IMR-90 (cell line): ENCODE data around the gene PEX10. TPM values are rescaled to one million over a fixed set of nuclear protein-coding genes. Genes with fewer than 3 reads are reported as not detected.

ENCODE experiments used
- ATAC-seq: fragments of 200-7000 bp; cut with Tn5 transposase; 2 replicates; pipeline ENCODE4 v1.9.1; 2020; ENCODE audit warnings: low read depth, mild to moderate bottlenecking, moderate library complexity
- BruUV-seq: library from RNA; stranded (reverse); fragments of 400-500 nt; replicated peaks from 2 replicates; lab custom pipeline; 2021; lab: Mats Ljungman, UMichigan
- CTCF ChIA-PET: fragments of 300-600 bp; formaldehyde crosslinking; extraction: SDS; loops from one replicate; lab custom pipeline; 2021; ENCODE audit warnings: antibody characterized with exemption; lab: Yijun Ruan, JAX
- POLR2A ChIA-PET: fragments of 300-600 bp; sonication (Branson Sonifier 250); formaldehyde crosslinking; loops from one replicate; lab custom pipeline; 2022; ENCODE audit warnings: antibody characterized with exemption; ENCODE audit not compliant: unreplicated experiment; lab: Charles Lee
- DNase-seq: peaks from one replicate; pipeline ENCODE4 v3.0.0; 2013
- H2AFZ ChIP-seq: replicated peaks from 2 replicates; pipeline ENCODE3; 2013; ENCODE audit warnings: low read length, mild to moderate bottlenecking; ENCODE audit not compliant: poor library complexity
- H2AK5ac ChIP-seq: 2 replicates; pipeline ENCODE4 v1.6.1; 2013; ENCODE audit warnings: low read depth, low read length, inconsistent platforms
- H2AK9ac ChIP-seq: replicated peaks from 2 replicates; pipeline ENCODE3; 2013; ENCODE audit warnings: mild to moderate bottlenecking, low read depth, low read length, moderate library complexity; ENCODE audit not compliant: poor library complexity
- H2BK120ac ChIP-seq: 2 replicates; pipeline ENCODE4 v1.6.1; 2013; ENCODE audit warnings: low read depth, low read length, inconsistent platforms
- H2BK15ac ChIP-seq: 3 replicates; pipeline ENCODE4 v1.6.1; 2013; ENCODE audit warnings: low read depth, low read length, inconsistent platforms
- H2BK20ac ChIP-seq: 2 replicates; pipeline ENCODE4 v1.6.1; 2013; ENCODE audit warnings: low read depth, mild to moderate bottlenecking, inconsistent platforms, low read length, moderate library complexity
- H2BK5ac ChIP-seq: 2 replicates; pipeline ENCODE4 v1.6.1; 2013; ENCODE audit warnings: mild to moderate bottlenecking, low read depth, low read length, inconsistent platforms; ENCODE audit not compliant: poor library complexity, severe bottlenecking
- H3K14ac ChIP-seq: replicated peaks from 2 replicates; pipeline ENCODE4 v1.6.1; 2013; ENCODE audit warnings: low read depth, low read length, inconsistent platforms
- H3K18ac ChIP-seq: 2 replicates; pipeline ENCODE4 v1.6.1; 2013; ENCODE audit warnings: low read depth, low read length, control low read depth
- H3K23ac ChIP-seq: 2 replicates; pipeline ENCODE4 v1.6.1; 2013; ENCODE audit warnings: low read depth, low read length, inconsistent platforms
- H3K27ac ChIP-seq: 2 replicates; pipeline ENCODE4 v1.5.1; 2013; ENCODE audit warnings: mild to moderate bottlenecking, control low read depth, low read length; ENCODE audit not compliant: insufficient read depth
- H3K27me3 ChIP-seq: 2 replicates; pipeline ENCODE4 v1.6.1; 2013; ENCODE audit warnings: low read length; ENCODE audit not compliant: control insufficient read depth, insufficient read depth
- H3K36me3 ChIP-seq: 2 replicates; pipeline ENCODE4 v1.6.1; 2013; ENCODE audit warnings: low read length, mixed read lengths; ENCODE audit not compliant: control insufficient read depth, insufficient read depth
- H3K4ac ChIP-seq: 2 replicates; pipeline ENCODE4 v1.6.1; 2013; ENCODE audit warnings: low read depth, low read length, inconsistent platforms
- H3K4me1 ChIP-seq: 2 replicates; pipeline ENCODE4 v1.6.1; 2013; ENCODE audit warnings: low read length, mixed read lengths; ENCODE audit not compliant: control insufficient read depth, insufficient read depth
- H3K4me2 ChIP-seq: 2 replicates; pipeline ENCODE4 v1.6.1; 2013; ENCODE audit warnings: low read depth, mild to moderate bottlenecking, control low read depth, low read length, moderate library complexity
- H3K4me3 ChIP-seq: 2 replicates; pipeline ENCODE4 v1.5.1; 2013; ENCODE audit warnings: low read depth, mild to moderate bottlenecking, control low read depth, low read length, moderate library complexity; ENCODE audit not compliant: insufficient read depth
- H3K56ac ChIP-seq: 2 replicates; pipeline ENCODE4 v1.6.1; 2013; ENCODE audit warnings: low read length, inconsistent platforms; ENCODE audit not compliant: insufficient read depth; ENCODE audit errors: extremely low read depth
- H3K79me1 ChIP-seq, 2 experiments: 2 replicates each; pipeline ENCODE4 v1.6.1; 2013; ENCODE audit warnings: low read length in 2 of 2, inconsistent platforms in 1 of 2, low read depth in 1 of 2
- H3K9ac ChIP-seq: 2 replicates; pipeline ENCODE4 v1.6.1; 2013; ENCODE audit warnings: low read depth, low read length, control low read depth
- H3K9me1 ChIP-seq: 2 replicates; pipeline ENCODE4 v1.6.1; 2013; ENCODE audit warnings: low read length, inconsistent platforms; ENCODE audit not compliant: insufficient read depth
- H3K9me3 ChIP-seq: 2 replicates; pipeline ENCODE4 v1.6.1; 2013; ENCODE audit warnings: low read length; ENCODE audit not compliant: control insufficient read depth, insufficient read depth
- H4K20me1 ChIP-seq: 2 replicates; pipeline ENCODE4 v1.6.1; 2013; ENCODE audit warnings: low read length, inconsistent platforms; ENCODE audit not compliant: insufficient read depth
- H4K5ac ChIP-seq: 2 replicates; pipeline ENCODE4 v1.6.1; 2013; ENCODE audit warnings: mild to moderate bottlenecking, low read depth, low read length, control low read depth
- H4K8ac ChIP-seq, 2 experiments: 2 replicates each; pipeline ENCODE4 v1.6.1; 2013; ENCODE audit warnings: low read depth in 2 of 2, low read length in 2 of 2, control low read depth in 1 of 2, inconsistent platforms in 1 of 2
- H4K91ac ChIP-seq: 2 replicates; pipeline ENCODE4 v1.6.1; 2013; ENCODE audit warnings: low read depth, low read length, inconsistent platforms; ENCODE audit not compliant: insufficient read depth
- CEBPB ChIP-seq: IDR thresholded peaks from 2 replicates; pipeline ENCODE4 v1.6.1; 2012; ENCODE audit warnings: low read depth, low read length, improper control_type of control experiment
- CHD1 ChIP-seq: IDR thresholded peaks from 2 replicates; pipeline ENCODE4 v1.6.1; 2012; ENCODE audit warnings: low read depth, low read length, improper control_type of control experiment
- MAFK ChIP-seq: IDR thresholded peaks from 2 replicates; pipeline ENCODE4 v1.6.1; 2012; ENCODE audit warnings: low read depth, low read length, improper control_type of control experiment
- MAZ ChIP-seq: IDR thresholded peaks from 2 replicates; pipeline ENCODE4 v1.6.1; 2012; ENCODE audit warnings: low read depth, mild to moderate bottlenecking, low read length, improper control_type of control experiment, moderate library complexity, borderline replicate concordance
- POLR2A ChIP-seq: IDR thresholded peaks from 2 replicates; pipeline ENCODE4 v1.6.1; 2012; ENCODE audit warnings: mild to moderate bottlenecking, low read depth, low read length
- RAD21 ChIP-seq: IDR thresholded peaks from 2 replicates; pipeline ENCODE4 v1.6.1; 2012; ENCODE audit warnings: low read length, improper control_type of control experiment
- RFX5 ChIP-seq: IDR thresholded peaks from 2 replicates; pipeline ENCODE4 v1.8.0; 2012; ENCODE audit warnings: low read depth, mild to moderate bottlenecking, low read length, moderate library complexity
- WGBS, 2 experiments: methylation state at CpG; one replicate each; pipeline versions ENCODE4 v1.1.5 to v1.1.7; 2013; ENCODE audit warnings: missing lambda C conversion rate in 2 of 2; ENCODE audit not compliant: insufficient read length in 1 of 2; ENCODE audit errors: extremely low coverage in 2 of 2; 5-methylcytosine and 5-hydroxymethylcytosine counted together
- dilution Hi-C: fragments of 300-500 bp; cut with HindIII; formaldehyde crosslinking; loops from one replicate; pipeline ENCODE4 v1.14.3; 2018; ENCODE audit warnings: low sequenced_read_pairs; ENCODE audit not compliant: unreplicated experiment
- in situ Hi-C: fragments of 300-500 bp; cut with MboI; formaldehyde crosslinking; loops from 3 replicates; pipeline ENCODE4 v1.14.3; 2019; ENCODE audit warnings: low sequenced_read_pairs, inconsistent platforms, mixed read lengths
- intact Hi-C: fragments of 100-400 bp; cut with micrococcal nuclease; formaldehyde crosslinking; loops from 2 replicates; pipeline ENCODE4 v1.10.0; 2022
- polyA plus RNA-seq, 3 experiments: library from polyadenylated mRNA; depleted of rRNA; stranded (reverse); fragments of >200 nt; gene quantifications; 2 replicates each; pipeline ENCODE4 v1.2.3, GENCODE V29; 2012; ENCODE audit warnings: low replicate concordance in 1 of 3
- total RNA-seq: library from RNA; depleted of rRNA; stranded (reverse); fragments of >200 nt; gene quantifications from 2 replicates; pipeline ENCODE4 v1.2.3, GENCODE V29; 2012
- TF ChIP-seq, protein P1 (sequence below): fragments of 150-350 bp; IDR thresholded peaks from 2 replicates; pipeline ENCODE4 v1.6.1; 2016; ENCODE audit warnings: low read depth, mild to moderate bottlenecking, low read length, moderate library complexity, borderline replicate concordance
- TF ChIP-seq, protein P2 (sequence below): fragments of 150-350 bp; IDR thresholded peaks from 2 replicates; pipeline ENCODE4 v1.6.1; 2017; ENCODE audit warnings: mild to moderate bottlenecking, antibody characterized with exemption, low read length, low read depth

Gene PEX10
- total and polyA plus RNA-seq, 2 of the 4 experiments (the other 2 are of a cell fraction), result 16.9 to 19.7 TPM

DNA sequence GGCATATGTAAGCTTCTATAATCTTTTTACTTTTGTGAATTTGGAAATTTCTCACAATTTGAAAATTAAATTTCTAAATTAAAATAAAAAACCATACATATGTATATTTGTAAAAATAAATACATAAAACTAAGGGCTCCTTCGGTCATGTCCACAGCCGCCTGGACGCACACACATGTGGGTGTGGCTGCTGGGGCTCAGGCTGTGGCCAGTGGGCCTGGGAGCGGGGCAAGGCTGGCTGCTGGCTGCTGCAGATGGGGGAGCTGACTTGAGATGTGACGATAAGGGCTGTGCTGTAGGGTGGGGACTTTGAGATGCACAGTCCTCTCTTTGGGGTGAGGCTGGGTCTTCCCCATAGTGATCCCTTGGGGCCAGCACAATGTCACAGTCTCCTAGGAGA, 15.9 kb downstream of the PEX10 start:
- H2BK15ac ChIP-seq, result no peak overlapping the region
- BruUV-seq, result no TSS peak

More for the DNA sequence above, 15.9 kb downstream of the PEX10 start:
- no peak overlapping the region for H3K9ac ChIP-seq
- H2AK9ac ChIP-seq, result no peak overlapping the region
- no peak overlapping the region for H3K27ac ChIP-seq
- ChIA-PET POLR2A (no interaction called here), CTCF (interaction anchor here (0.9 kb wide), 1 partner anchor 10 kb away, joined by 3 read pairs; no protein-coding TSS in a partner anchor)
- H2BK20ac ChIP-seq, result no peak overlapping the region
- peaks cover 5% of the 10 kb centered on the region for H3K4me1 ChIP-seq
- H3K9me3 ChIP-seq, result no peaks in the 10 kb centered on the region
- H2BK5ac ChIP-seq, result no peak overlapping the region
- no peak overlapping the region for H4K5ac ChIP-seq
- no peak overlapping the region for H3K4ac ChIP-seq
- no peak overlapping the region for H3K4me3 ChIP-seq
- dilution Hi-C loops (no loop called here), in situ Hi-C loops (no loop called here), intact Hi-C loops (no loop called here)
- H3K79me1 ChIP-seq, result peaks cover 25 to 78% of the 10 kb centered on the region in 2 experiments
- no peaks in the 10 kb centered on the region for H3K27me3 ChIP-seq
- H2AFZ ChIP-seq, result no peak overlapping the region
- no peak overlapping the region for H4K8ac ChIP-seq
- no peak overlapping the region for H3K4me2 ChIP-seq
- H3K14ac ChIP-seq, result no peak overlapping the region
- TF ChIP-seq CEBPB (no peak), POLR2A (no peak), RFX5 (no peak), MAFK (no peak), CHD1 (no peak), MAZ (no peak), RAD21 (no peak)
- TF ChIP-seq, protein P1, sequence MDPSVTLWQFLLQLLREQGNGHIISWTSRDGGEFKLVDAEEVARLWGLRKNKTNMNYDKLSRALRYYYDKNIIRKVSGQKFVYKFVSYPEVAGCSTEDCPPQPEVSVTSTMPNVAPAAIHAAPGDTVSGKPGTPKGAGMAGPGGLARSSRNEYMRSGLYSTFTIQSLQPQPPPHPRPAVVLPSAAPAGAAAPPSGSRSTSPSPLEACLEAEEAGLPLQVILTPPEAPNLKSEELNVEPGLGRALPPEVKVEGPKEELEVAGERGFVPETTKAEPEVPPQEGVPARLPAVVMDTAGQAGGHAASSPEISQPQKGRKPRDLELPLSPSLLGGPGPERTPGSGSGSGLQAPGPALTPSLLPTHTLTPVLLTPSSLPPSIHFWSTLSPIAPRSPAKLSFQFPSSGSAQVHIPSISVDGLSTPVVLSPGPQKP, result no peak
- TF ChIP-seq, protein P2, sequence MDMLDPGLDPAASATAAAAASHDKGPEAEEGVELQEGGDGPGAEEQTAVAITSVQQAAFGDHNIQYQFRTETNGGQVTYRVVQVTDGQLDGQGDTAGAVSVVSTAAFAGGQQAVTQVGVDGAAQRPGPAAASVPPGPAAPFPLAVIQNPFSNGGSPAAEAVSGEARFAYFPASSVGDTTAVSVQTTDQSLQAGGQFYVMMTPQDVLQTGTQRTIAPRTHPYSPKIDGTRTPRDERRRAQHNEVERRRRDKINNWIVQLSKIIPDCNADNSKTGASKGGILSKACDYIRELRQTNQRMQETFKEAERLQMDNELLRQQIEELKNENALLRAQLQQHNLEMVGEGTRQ, result no peak
- no CpG with 5 or more reads among the region's 5 CpGs for WGBS, 2 experiments
- no peak overlapping the region for H3K56ac ChIP-seq
- H3K18ac ChIP-seq, result no peak overlapping the region
- peaks cover 69% of the 10 kb centered on the region for H3K36me3 ChIP-seq
- no peak overlapping the region for H2AK5ac ChIP-seq
- DNase-seq (no peak), ATAC-seq (no peak)
- peaks cover 69% of the 10 kb centered on the region for H4K20me1 ChIP-seq
- H3K23ac ChIP-seq, result no peak overlapping the region
- no peak overlapping the region for H4K91ac ChIP-seq
- H2BK120ac ChIP-seq, result no peak overlapping the region
- peaks cover 5% of the 10 kb centered on the region for H3K9me1 ChIP-seq
